A673 (cell line): Measurements from ENCODE around the gene NCKIPSD. TPM values are rescaled to one million over a fixed set of nuclear protein-coding genes. Genes with fewer than 3 reads are reported as not detected.
"Not testable (repeated sequence)": the region's sequence is repeated elsewhere in the genome, so short reads cannot be mapped to it uniquely, and the experiment has no call there.

Source experiments
- Bru-seq: library from RNA; stranded (reverse); fragments of 400-500 nt; gene quantifications from one replicate; lab custom pipeline; 2021; lab: Mats Ljungman, UMichigan
- BruChase-seq, 2 experiments: library from RNA; stranded (reverse); fragments of 400-500 nt; gene quantifications; one replicate each; lab custom pipeline; 2021; lab: Mats Ljungman, UMichigan
- BruUV-seq: library from RNA; stranded (reverse); fragments of 400-500 nt; replicated peaks from 2 replicates; lab custom pipeline; 2021; lab: Mats Ljungman, UMichigan
- CTCF ChIA-PET: fragments of 300-600 bp; sonication (Branson Sonifier 250); formaldehyde crosslinking; loops from one replicate; lab custom pipeline; 2022; ENCODE audit warnings: antibody characterized with exemption; lab: Charles Lee
- POLR2A ChIA-PET: fragments of 300-600 bp; sonication (Branson Sonifier 250); formaldehyde crosslinking; loops from one replicate; lab custom pipeline; 2022; ENCODE audit warnings: antibody characterized with exemption; ENCODE audit not compliant: low non-redundant PET; lab: Charles Lee
- DNase-seq: peaks from one replicate; pipeline ENCODE4 v3.0.0-alpha.2; 2015; ENCODE audit warnings: low spot score
- H3K27ac ChIP-seq: fragments of 200-600 bp; sonication (generic); 2 replicates; pipeline ENCODE4 v1.5.1; 2016; ENCODE audit warnings: mixed run types, low read depth, mild to moderate bottlenecking, mixed read lengths, antibody characterized with exemption, low read length; ENCODE audit not compliant: poor library complexity, severe bottlenecking
- H3K27me3 ChIP-seq: fragments of 200-600 bp; sonication (generic); replicated peaks from 2 replicates; pipeline ENCODE4 v1.6.1; 2017; ENCODE audit warnings: mixed run types, low read depth, mild to moderate bottlenecking, mixed read lengths, antibody characterized with exemption, low read length; ENCODE audit not compliant: insufficient read depth, poor library complexity
- H3K36me3 ChIP-seq: fragments of 200-600 bp; sonication (generic); 2 replicates; pipeline ENCODE4 v1.6.1; 2016; ENCODE audit warnings: mixed run types, mild to moderate bottlenecking, mixed read lengths, antibody characterized with exemption, low read length; ENCODE audit not compliant: insufficient read depth, poor library complexity, severe bottlenecking
- H3K4me1 ChIP-seq: fragments of 200-600 bp; sonication (generic); 2 replicates; pipeline ENCODE4 v1.6.1; 2017; ENCODE audit warnings: mixed run types, mild to moderate bottlenecking, mixed read lengths, antibody characterized with exemption, low read length; ENCODE audit not compliant: insufficient read depth, poor library complexity, severe bottlenecking
- H3K4me3 ChIP-seq: fragments of 200-600 bp; sonication (generic); 2 replicates; pipeline ENCODE4 v1.5.1; 2016; ENCODE audit warnings: low read depth, mixed run types, mild to moderate bottlenecking, mixed read lengths, low read length; ENCODE audit not compliant: poor library complexity, severe bottlenecking
- H3K9me3 ChIP-seq: fragments of 200-600 bp; sonication (generic); 2 replicates; pipeline ENCODE4 v1.6.1; 2016; ENCODE audit warnings: mixed run types, low read depth, mild to moderate bottlenecking, mixed read lengths, antibody characterized with exemption, low read length; ENCODE audit not compliant: poor library complexity, severe bottlenecking
- EZH2 ChIP-seq: fragments of 200-600 bp; sonication (generic); IDR thresholded peaks from 2 replicates; pipeline ENCODE4 v1.6.1; 2017; ENCODE audit warnings: borderline replicate concordance, low read depth, mild to moderate bottlenecking, mixed read lengths, antibody characterized with exemption, low read length; ENCODE audit not compliant: poor library complexity, severe bottlenecking
- intact Hi-C: fragments of 100-400 bp; cut with micrococcal nuclease; formaldehyde crosslinking; loops from one replicate; pipeline ENCODE4 v1.10.0; 2022; ENCODE audit not compliant: unreplicated experiment
- long read RNA-seq: library from polyadenylated mRNA; stranded (forward); transcript quantifications from one replicate; pipeline ENCODE4 v2.0.0, GENCODE V29; 2022
- total RNA-seq: library from RNA; stranded (reverse); gene quantifications from 2 replicates; pipeline ENCODE4 v1.2.3, GENCODE V29; 2021
- TF ChIP-seq, protein P1 (sequence below): fragments of 300-800, 200-600 bp; sonication (generic); conservative IDR thresholded peaks from 2 replicates; pipeline ENCODE4 v1.5.1; 2017; ENCODE audit warnings: low read depth, mild to moderate bottlenecking, antibody characterized with exemption, low read length, moderate library complexity, mixed read lengths

The NCKIPSD gene
- total RNA-seq = 15.0 and 18.8 TPM in 2 replicates
- Bru-seq, nascent RNA = percentile 52 among the genes with signal in this experiment
- percentile 64 among the genes with signal in this experiment for BruChase-seq, experiment 1, labeled RNA remaining after a 2-hour chase
- BruChase-seq, experiment 2, labeled RNA remaining after a 6-hour chase = percentile 81 among the genes with signal in this experiment
- long read RNA-seq, transcript NCKIPSD-201 (13 exons, 2,989 nt) = major isoform, 8 of 43 reads
- long read RNA-seq, transcript NCKIPSD-204 (13 exons, 2,925 nt) = major isoform, 8 of 43 reads
- long read RNA-seq, partial matches to known transcripts = 4 of 43 reads
- long read RNA-seq, other reads (novel, unspliced or antisense) = 23 of 43 reads

GRCh38 chr3:48685603-48686511 is at the start of gene NCKIPSD:
Gene NCKIPSD, minus strand, starts transcription at chr3:48685915. Its CDS starts 108 bp downstream, at chr3:48685807.
- Histone ChIP-seq H3K9me3 (no peaks in the 10 kb centered on the region), H3K36me3 (peaks cover 14% of the 10 kb centered on the region), H3K27me3 (no peaks in the 10 kb centered on the region), H3K4me1 (peaks cover 16% of the 10 kb centered on the region), H3K4me3 (peak within 1 kb of the TSS; percentile 71), H3K27ac (peak within 1 kb of the TSS; percentile 74)
- CTCF ChIA-PET = interaction anchor here (0.7 kb wide), 1 partner anchor 24 kb away, joined by 3 read pairs; no protein-coding TSS in a partner anchor
- DNase-seq = peak; percentile 75
- intact Hi-C loops = no loop called here
- no peak for TF ChIP-seq EZH2
- TF ChIP-seq, protein P1, sequence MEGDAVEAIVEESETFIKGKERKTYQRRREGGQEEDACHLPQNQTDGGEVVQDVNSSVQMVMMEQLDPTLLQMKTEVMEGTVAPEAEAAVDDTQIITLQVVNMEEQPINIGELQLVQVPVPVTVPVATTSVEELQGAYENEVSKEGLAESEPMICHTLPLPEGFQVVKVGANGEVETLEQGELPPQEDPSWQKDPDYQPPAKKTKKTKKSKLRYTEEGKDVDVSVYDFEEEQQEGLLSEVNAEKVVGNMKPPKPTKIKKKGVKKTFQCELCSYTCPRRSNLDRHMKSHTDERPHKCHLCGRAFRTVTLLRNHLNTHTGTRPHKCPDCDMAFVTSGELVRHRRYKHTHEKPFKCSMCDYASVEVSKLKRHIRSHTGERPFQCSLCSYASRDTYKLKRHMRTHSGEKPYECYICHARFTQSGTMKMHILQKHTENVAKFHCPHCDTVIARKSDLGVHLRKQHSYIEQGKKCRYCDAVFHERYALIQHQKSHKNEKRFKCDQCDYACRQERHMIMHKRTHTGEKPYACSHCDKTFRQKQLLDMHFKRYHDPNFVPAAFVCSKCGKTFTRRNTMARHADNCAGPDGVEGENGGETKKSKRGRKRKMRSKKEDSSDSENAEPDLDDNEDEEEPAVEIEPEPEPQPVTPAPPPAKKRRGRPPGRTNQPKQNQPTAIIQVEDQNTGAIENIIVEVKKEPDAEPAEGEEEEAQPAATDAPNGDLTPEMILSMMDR = peak; percentile 56
- POLR2A ChIA-PET = no interaction called here
- BruUV-seq = no TSS peak

DNA sequence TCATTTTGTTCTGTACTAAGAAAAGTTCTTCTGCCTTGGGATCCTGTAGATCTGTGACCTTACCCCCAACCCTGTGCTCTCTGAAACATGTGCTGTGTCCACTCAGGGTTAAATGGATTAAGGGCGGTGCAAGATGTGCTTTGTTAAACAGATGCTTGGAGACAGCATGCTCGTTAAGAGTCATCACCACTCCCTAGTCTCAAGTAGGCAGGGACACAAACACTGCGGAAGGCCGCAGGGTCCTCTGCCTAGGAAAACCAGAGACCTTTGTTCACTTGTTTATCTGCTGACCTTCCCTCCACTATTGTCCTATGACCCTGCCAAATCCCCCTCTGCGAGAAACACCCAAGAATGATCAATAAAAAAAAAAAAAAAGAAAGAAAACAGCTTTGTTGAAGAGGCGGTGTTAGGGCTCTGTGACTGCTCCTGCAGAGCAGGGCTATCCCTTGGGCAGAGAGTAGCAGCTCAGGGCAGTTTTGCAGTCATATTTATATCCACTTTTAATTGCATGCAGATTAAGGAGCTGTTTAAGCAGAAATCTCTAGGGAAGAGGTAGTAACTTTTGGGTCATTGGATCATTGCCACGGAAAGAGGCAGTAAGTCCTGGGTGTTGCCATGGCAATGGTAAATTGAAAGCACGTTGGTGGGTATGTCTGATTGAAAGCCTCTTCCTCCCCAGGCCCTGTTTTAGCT is 49.5 kb upstream of the NCKIPSD start:
- intact Hi-C loops, BruUV-seq, H3K27ac ChIP-seq, CTCF ChIA-PET, POLR2A ChIA-PET, H3K9me3 ChIP-seq, H3K36me3 ChIP-seq, H3K27me3 ChIP-seq, H3K4me3 ChIP-seq, H3K4me1 ChIP-seq: not testable (repeated sequence)
- peak; percentile 25 for DNase-seq

DNA sequence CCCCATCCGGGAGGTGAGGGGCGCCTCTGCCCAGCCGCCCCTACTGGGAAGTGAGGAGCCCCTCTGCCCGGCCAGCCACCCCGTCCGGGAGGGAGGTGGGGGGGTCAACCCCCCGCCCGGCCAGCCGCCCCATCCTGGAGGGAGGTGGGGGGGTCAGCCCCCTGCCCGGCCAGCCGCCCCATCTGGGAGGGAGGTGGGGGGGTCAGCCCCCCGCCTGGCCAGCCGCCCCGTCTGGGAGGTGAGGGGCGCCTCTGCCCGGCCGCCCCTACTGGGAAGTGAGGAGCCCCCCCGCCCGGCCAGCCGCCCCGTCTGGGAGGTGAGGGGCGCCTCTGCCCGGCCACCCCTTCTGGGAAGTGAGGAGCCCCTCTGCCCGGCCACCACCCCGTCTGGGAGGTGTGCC is 48.8 kb upstream of the NCKIPSD start:
- intact Hi-C loops, H3K27ac ChIP-seq, H3K4me1 ChIP-seq, H3K27me3 ChIP-seq, CTCF ChIA-PET, BruUV-seq, H3K4me3 ChIP-seq, POLR2A ChIA-PET, H3K9me3 ChIP-seq, DNase-seq, H3K36me3 ChIP-seq: not testable (repeated sequence)

- CTCF ChIA-PET, POLR2A ChIA-PET, H3K27ac ChIP-seq, BruUV-seq, H3K27me3 ChIP-seq, intact Hi-C loops, H3K4me3 ChIP-seq, H3K36me3 ChIP-seq, H3K4me1 ChIP-seq, DNase-seq, H3K9me3 ChIP-seq: not testable (repeated sequence)
Measured at GRCh38 chr3:48733752-48734518, 48.2 kb upstream of the NCKIPSD start.
